ENCODE measurements around the gene TMEM154.
A peak's percentile ranks its signal among the peaks of the same experiment; 100 is the strongest.

Gene TMEM154

DNA sequence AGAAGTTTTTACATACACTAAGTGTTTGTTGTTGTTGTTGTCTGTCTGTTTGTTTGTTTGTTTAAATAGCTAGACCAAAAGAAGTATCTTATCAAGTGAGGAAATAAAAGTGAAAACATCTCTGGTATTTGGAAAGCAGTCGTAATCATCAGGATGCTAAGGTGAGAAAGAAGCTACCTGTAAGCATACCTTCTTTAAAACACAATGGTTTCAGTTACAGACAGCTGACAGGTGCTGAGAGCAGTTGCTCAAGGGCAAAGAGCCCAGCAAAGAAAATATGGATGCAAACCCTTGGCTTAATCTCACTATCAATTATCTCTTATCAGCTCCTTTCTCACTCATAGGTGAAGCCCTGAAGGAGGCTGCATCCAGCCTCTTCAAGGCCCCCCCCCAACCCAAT lies 101.1 kb downstream of the TMEM154 start:
- TF ChIP-seq, protein P1, sequence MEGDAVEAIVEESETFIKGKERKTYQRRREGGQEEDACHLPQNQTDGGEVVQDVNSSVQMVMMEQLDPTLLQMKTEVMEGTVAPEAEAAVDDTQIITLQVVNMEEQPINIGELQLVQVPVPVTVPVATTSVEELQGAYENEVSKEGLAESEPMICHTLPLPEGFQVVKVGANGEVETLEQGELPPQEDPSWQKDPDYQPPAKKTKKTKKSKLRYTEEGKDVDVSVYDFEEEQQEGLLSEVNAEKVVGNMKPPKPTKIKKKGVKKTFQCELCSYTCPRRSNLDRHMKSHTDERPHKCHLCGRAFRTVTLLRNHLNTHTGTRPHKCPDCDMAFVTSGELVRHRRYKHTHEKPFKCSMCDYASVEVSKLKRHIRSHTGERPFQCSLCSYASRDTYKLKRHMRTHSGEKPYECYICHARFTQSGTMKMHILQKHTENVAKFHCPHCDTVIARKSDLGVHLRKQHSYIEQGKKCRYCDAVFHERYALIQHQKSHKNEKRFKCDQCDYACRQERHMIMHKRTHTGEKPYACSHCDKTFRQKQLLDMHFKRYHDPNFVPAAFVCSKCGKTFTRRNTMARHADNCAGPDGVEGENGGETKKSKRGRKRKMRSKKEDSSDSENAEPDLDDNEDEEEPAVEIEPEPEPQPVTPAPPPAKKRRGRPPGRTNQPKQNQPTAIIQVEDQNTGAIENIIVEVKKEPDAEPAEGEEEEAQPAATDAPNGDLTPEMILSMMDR (IDR thresholded peaks at IDR 0.05; ENCODE audit: low read depth, low read length): no peak
- TF ChIP-seq MAX (IDR thresholded peaks at IDR 0.05; ENCODE audit: low read depth, low read length): no peak
- DNase-seq (ENCODE audit: low read depth): no peak
- H3K4me3 ChIP-seq (ENCODE audit: low read depth, low read length): no peak overlapping the region

GRCh38 chr4:152577708-152578396 lies 101.9 kb downstream of the TMEM154 start:
- TF ChIP-seq, protein P1 (IDR thresholded peaks at IDR 0.05; ENCODE audit: low read depth, low read length): no peak
- no peak for TF ChIP-seq POLR2A (IDR thresholded peaks at IDR 0.05; ENCODE audit: extremely low read depth, insufficient read length)
- no peak for TF ChIP-seq MAX (IDR thresholded peaks at IDR 0.05; ENCODE audit: low read depth, low read length)
- TF ChIP-seq MYC (IDR thresholded peaks at IDR 0.05; ENCODE audit: low read depth, low read length): no peak
- DNase-seq (ENCODE audit: low read depth): peak; percentile 55
- H3K4me3 ChIP-seq (ENCODE audit: low read depth, low read length): no peak overlapping the region

- DNase-seq (ENCODE audit: low read depth): no peak
- TF ChIP-seq, protein P1 (IDR thresholded peaks at IDR 0.05; ENCODE audit: low read depth, low read length): no peak
- TF ChIP-seq MYC (IDR thresholded peaks at IDR 0.05; ENCODE audit: low read depth, low read length) (no peak), POLR2A (IDR thresholded peaks at IDR 0.05; ENCODE audit: extremely low read depth, insufficient read length) (no peak), MAX (IDR thresholded peaks at IDR 0.05; ENCODE audit: low read depth, low read length) (no peak)
- no peak overlapping the region for H3K4me3 ChIP-seq (ENCODE audit: low read depth, low read length)
These were observed 104.3 kb downstream of the TMEM154 start for GRCh38 chr4:152575533-152575932.

DNA sequence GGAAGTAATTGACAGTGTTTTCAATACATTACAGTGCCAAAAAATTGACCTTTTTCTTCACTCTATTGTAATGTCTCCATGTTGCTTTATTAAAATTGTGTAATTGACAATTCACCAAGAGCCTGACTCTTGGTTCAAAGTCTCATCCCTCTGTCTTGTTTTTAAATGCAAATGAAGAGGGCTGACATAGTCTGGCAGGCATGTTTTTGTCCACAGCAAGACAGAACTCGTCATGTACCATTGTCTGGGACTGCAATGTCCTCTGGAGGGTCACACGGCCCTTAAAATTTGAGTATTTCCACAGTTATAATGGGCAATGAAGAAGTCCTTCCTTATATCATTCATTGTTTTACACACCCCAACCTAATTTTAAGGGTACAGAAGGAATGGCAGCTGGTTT lies 105.9 kb downstream of the TMEM154 start:
- H3K4me3 ChIP-seq (ENCODE audit: low read depth, low read length): no peak overlapping the region
- DNase-seq (ENCODE audit: low read depth): no peak
- TF ChIP-seq POLR2A (IDR thresholded peaks at IDR 0.05; ENCODE audit: extremely low read depth, insufficient read length): no peak
- TF ChIP-seq, protein P1 (IDR thresholded peaks at IDR 0.05; ENCODE audit: low read depth, low read length): no peak
- TF ChIP-seq MYC (IDR thresholded peaks at IDR 0.05; ENCODE audit: low read depth, low read length): no peak
- no peak for TF ChIP-seq MAX (IDR thresholded peaks at IDR 0.05; ENCODE audit: low read depth, low read length)

- peak; percentile 23 for DNase-seq (ENCODE audit: low read depth)
- TF ChIP-seq MAX (IDR thresholded peaks at IDR 0.05; ENCODE audit: low read depth, low read length): no peak
- no peak for TF ChIP-seq MYC (IDR thresholded peaks at IDR 0.05; ENCODE audit: low read depth, low read length)
- TF ChIP-seq, protein P1 (IDR thresholded peaks at IDR 0.05; ENCODE audit: low read depth, low read length): no peak
- TF ChIP-seq POLR2A (IDR thresholded peaks at IDR 0.05; ENCODE audit: extremely low read depth, insufficient read length): no peak
- no peak overlapping the region for H3K4me3 ChIP-seq (ENCODE audit: low read depth, low read length)
These were observed 107.2 kb downstream of the TMEM154 start for GRCh38 chr4:152572417-152573086.
